HEK293 (cell line): ENCODE data around the gene FUT6.
"Not testable (repeated sequence)": the region's sequence is repeated elsewhere in the genome, so short reads cannot be mapped to it uniquely, and the experiment has no call there.

Experiments
- CTCF ChIA-PET: fragments of 350-600 bp; formaldehyde crosslinking; extraction: SDS; loops from one replicate; lab custom pipeline; 2021; ENCODE audit warnings: antibody characterized with exemption; lab: Yijun Ruan, JAX
- POLR2A ChIA-PET: fragments of 300-600 bp; formaldehyde crosslinking; extraction: SDS; loops from one replicate; lab custom pipeline; 2020; ENCODE audit warnings: antibody characterized with exemption, inconsistent platforms; lab: Yijun Ruan, JAX
- H3K27ac ChIP-seq: fragments of 200-500 bp; sonication (Bioruptor generic); 2 replicates; pipeline ENCODE4 v1.5.1; 2014; ENCODE audit warnings: low read depth, low read length, control low read depth, inconsistent platforms; ENCODE audit errors: extremely low read depth
- H3K36me3 ChIP-seq, 2 experiments: fragments of 200-500 bp in 1 of 2; sonication (Bioruptor generic) in 1 of 2; 1 replicate in 1 of 2; 2 replicates in 1 of 2; pipeline ENCODE4 v1.5.1; 2014 to 2017; ENCODE audit warnings: inconsistent platforms in 2 of 2, low read length in 2 of 2; ENCODE audit not compliant: control insufficient read depth in 2 of 2, insufficient read depth in 1 of 2
- H3K4me1 ChIP-seq: fragments of 200-500 bp; sonication (Bioruptor generic); 2 replicates; pipeline ENCODE4 v1.5.1; 2014; ENCODE audit warnings: mild to moderate bottlenecking, low read length, inconsistent platforms; ENCODE audit not compliant: control insufficient read depth, insufficient read depth
- H3K4me3 ChIP-seq: 2 replicates; pipeline ENCODE4 v1.5.1; 2011; ENCODE audit warnings: low read depth, mild to moderate bottlenecking, control low read depth, low read length, moderate library complexity
- H3K9me3 ChIP-seq: fragments of 200-500 bp; sonication (Bioruptor generic); 2 replicates; pipeline ENCODE4 v1.5.1; 2014; ENCODE audit warnings: low read depth, low read length, inconsistent platforms; ENCODE audit not compliant: control insufficient read depth, insufficient read depth
- IKZF3 ChIP-seq: fragments of 450-650 bp; IDR thresholded peaks from 2 replicates; pipeline ENCODE4 v1.5.0; 2018; ENCODE audit warnings: missing biosample characterization, mild to moderate bottlenecking, missing genetic modification characterization, moderate library complexity
- KLF8 ChIP-seq: fragments of 450-650 bp; formaldehyde crosslinking; IDR thresholded peaks from 2 replicates; pipeline ENCODE4 v1.5.1; 2016; ENCODE audit warnings: missing biosample characterization, missing genetic modification characterization
- SP7 ChIP-seq: fragments of 450-650 bp; formaldehyde crosslinking; IDR thresholded peaks from 2 replicates; pipeline ENCODE4 v1.5.1; 2016; ENCODE audit warnings: missing biosample characterization, missing genetic modification characterization
- TRIM28 ChIP-seq: IDR thresholded peaks from 2 replicates; pipeline ENCODE4 v1.6.1; 2011; ENCODE audit warnings: low read length, control low read depth, borderline replicate concordance
- ZNF10 ChIP-seq: fragments of 450-650 bp; formaldehyde crosslinking; IDR thresholded peaks from 2 replicates; pipeline ENCODE4 v1.5.1; 2017; ENCODE audit warnings: missing biosample characterization, missing genetic modification characterization
- ZNF146 ChIP-seq: fragments of 450-650 bp; formaldehyde crosslinking; IDR thresholded peaks from 2 replicates; pipeline ENCODE4 v1.5.1; 2016; ENCODE audit warnings: missing biosample characterization, missing genetic modification characterization
- ZNF266 ChIP-seq: fragments of 450-650 bp; formaldehyde crosslinking; IDR thresholded peaks from 2 replicates; pipeline ENCODE4 v1.5.1; 2016; ENCODE audit warnings: missing biosample characterization, missing genetic modification characterization, low read depth
- ZNF37A ChIP-seq: fragments of 450-650 bp; IDR thresholded peaks from 2 replicates; pipeline ENCODE4 v1.5.1; 2018; ENCODE audit warnings: missing biosample characterization, missing genetic modification characterization
- ZNF391 ChIP-seq: fragments of 450-650 bp; formaldehyde crosslinking; IDR thresholded peaks from 2 replicates; pipeline ENCODE4 v1.5.1; 2016; ENCODE audit warnings: low read depth, missing biosample characterization, missing genetic modification characterization, borderline replicate concordance
- ZNF426 ChIP-seq: fragments of 450-650 bp; formaldehyde crosslinking; IDR thresholded peaks from 2 replicates; pipeline ENCODE4 v1.5.1; 2017; ENCODE audit warnings: missing biosample characterization, missing genetic modification characterization, mild to moderate bottlenecking, inconsistent platforms, moderate library complexity
- ZNF48 ChIP-seq: fragments of 450-650 bp; formaldehyde crosslinking; IDR thresholded peaks from 2 replicates; pipeline ENCODE4 v1.5.1; 2016; ENCODE audit warnings: missing biosample characterization, missing genetic modification characterization
- ZNF510 ChIP-seq: fragments of 450-650 bp; formaldehyde crosslinking; IDR thresholded peaks from 2 replicates; pipeline ENCODE4 v1.5.1; 2018; ENCODE audit warnings: mild to moderate bottlenecking, missing genetic modification characterization, missing biosample characterization; ENCODE audit not compliant: insufficient replicate concordance
- ZNF571 ChIP-seq: fragments of 450-650 bp; formaldehyde crosslinking; IDR thresholded peaks from 2 replicates; pipeline ENCODE4 v1.5.0; 2017; ENCODE audit warnings: missing biosample characterization, missing genetic modification characterization
- ZNF623 ChIP-seq: fragments of 450-650 bp; formaldehyde crosslinking; IDR thresholded peaks from 2 replicates; pipeline ENCODE4 v1.5.1; 2016; ENCODE audit warnings: missing biosample characterization, missing genetic modification characterization
- ZNF626 ChIP-seq: fragments of 450-650 bp; sonication (Bioruptor Pico); formaldehyde crosslinking; IDR thresholded peaks from 2 replicates; pipeline ENCODE4 v1.5.1; 2018; ENCODE audit warnings: missing biosample characterization, missing genetic modification characterization, inconsistent platforms
- ZNF664 ChIP-seq: fragments of 450-650 bp; formaldehyde crosslinking; IDR thresholded peaks from 2 replicates; pipeline ENCODE4 v1.5.1; 2016; ENCODE audit warnings: missing biosample characterization, missing genetic modification characterization
- ZNF776 ChIP-seq: fragments of 450-650 bp; formaldehyde crosslinking; IDR thresholded peaks from 2 replicates; pipeline ENCODE4 v1.5.0; 2017; ENCODE audit warnings: missing biosample characterization, missing genetic modification characterization, borderline replicate concordance
- TF ChIP-seq, protein P1 (sequence below): fragments of 450-650 bp; formaldehyde crosslinking; conservative IDR thresholded peaks from 2 replicates; pipeline ENCODE4 v1.5.1; 2016; ENCODE audit warnings: low read depth, missing biosample characterization, missing genetic modification characterization
- TF ChIP-seq, protein P2 (sequence below): fragments of 450-650 bp; formaldehyde crosslinking; IDR thresholded peaks from 2 replicates; pipeline ENCODE4 v1.5.1; 2016; ENCODE audit warnings: missing biosample characterization, missing genetic modification characterization
- TF ChIP-seq, protein P3 (sequence below): fragments of 450-650 bp; formaldehyde crosslinking; IDR thresholded peaks from 2 replicates; pipeline ENCODE4 v1.5.1; 2016; ENCODE audit warnings: missing biosample characterization, missing genetic modification characterization
- TF ChIP-seq, protein P4 (sequence below): fragments of 450-650 bp; formaldehyde crosslinking; IDR thresholded peaks from 2 replicates; pipeline ENCODE4 v1.5.1; 2016; ENCODE audit warnings: missing biosample characterization, missing genetic modification characterization

The FUT6 gene

DNA sequence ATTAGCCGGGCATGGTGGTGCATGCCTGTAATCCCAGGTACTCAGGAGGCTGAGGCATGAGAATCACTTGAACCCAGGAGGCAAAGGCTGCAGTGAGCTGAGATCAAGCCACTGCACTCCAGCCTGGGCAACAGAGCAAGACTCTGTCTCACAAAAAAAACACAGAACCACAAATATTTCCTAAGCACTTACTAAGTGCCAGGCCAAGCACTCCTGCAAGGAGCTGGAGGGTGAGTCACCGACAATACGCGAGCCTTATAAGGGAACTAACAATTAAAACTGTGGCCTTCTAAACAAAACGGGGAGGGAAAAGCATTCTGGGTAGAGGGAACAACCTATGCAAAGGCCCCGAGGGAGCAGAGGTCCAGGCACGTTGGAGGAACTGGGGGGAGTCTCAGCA is 35.0 kb upstream of the FUT6 start:
- POLR2A ChIA-PET, CTCF ChIA-PET: not testable (repeated sequence)
- peak; percentile 28; the same call in 1 of the 2 replicates for TF ChIP-seq SP7 (tag by site-specific recombination)
- peak; percentile 86 for TF ChIP-seq ZNF664 (tag by site-specific recombination)
- peak; percentile 76 for TF ChIP-seq ZNF623 (tag by site-specific recombination)

DNA sequence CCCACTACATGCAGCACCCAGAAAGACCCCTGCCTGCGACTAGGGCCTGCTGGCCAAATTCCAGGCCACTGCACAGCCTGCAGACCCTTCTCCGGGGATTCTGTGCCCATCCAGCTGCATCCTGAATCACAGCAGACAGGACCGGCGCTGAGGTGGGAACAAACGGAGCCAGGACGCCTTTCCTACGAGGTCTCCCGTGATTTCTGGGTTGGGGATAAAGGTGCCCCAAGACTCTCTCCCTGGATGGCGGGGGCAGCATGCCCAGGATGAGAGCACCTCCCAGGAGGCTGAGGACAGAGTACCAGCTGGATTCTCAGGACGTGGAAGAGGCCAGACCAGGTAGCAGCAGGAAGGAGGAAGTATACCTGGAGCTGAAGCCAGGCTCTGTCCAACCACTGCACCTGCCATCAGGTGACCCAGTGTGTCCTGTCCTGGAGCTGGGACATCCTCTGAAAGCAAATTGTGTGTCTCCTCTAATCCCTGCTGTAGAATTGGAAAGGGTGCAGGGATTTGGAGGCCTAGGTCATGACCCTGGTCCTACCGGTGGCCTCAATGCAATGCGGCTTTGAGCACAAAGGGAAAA is 34.2 kb upstream of the FUT6 start:
- Histone ChIP-seq H3K36me3 (no peaks in the 10 kb centered on the region), H3K9me3 (no peaks in the 10 kb centered on the region), H3K4me1 (no peaks in the 10 kb centered on the region), H3K27ac (no peak overlapping the region), H3K4me3 (no peak overlapping the region)
- TF ChIP-seq ZNF48 (no peak), ZNF626 (tag by site-specific recombination) (no peak), IKZF3 (tag by site-specific recombination) (no peak), ZNF10 (tag by site-specific recombination) (no peak), ZNF37A (tag by site-specific recombination) (no peak), ZNF426 (tag by site-specific recombination) (no peak), ZNF391 (no peak), ZNF776 (tag by site-specific recombination) (no peak), ZNF571 (no peak)
- TF ChIP-seq, protein P1, sequence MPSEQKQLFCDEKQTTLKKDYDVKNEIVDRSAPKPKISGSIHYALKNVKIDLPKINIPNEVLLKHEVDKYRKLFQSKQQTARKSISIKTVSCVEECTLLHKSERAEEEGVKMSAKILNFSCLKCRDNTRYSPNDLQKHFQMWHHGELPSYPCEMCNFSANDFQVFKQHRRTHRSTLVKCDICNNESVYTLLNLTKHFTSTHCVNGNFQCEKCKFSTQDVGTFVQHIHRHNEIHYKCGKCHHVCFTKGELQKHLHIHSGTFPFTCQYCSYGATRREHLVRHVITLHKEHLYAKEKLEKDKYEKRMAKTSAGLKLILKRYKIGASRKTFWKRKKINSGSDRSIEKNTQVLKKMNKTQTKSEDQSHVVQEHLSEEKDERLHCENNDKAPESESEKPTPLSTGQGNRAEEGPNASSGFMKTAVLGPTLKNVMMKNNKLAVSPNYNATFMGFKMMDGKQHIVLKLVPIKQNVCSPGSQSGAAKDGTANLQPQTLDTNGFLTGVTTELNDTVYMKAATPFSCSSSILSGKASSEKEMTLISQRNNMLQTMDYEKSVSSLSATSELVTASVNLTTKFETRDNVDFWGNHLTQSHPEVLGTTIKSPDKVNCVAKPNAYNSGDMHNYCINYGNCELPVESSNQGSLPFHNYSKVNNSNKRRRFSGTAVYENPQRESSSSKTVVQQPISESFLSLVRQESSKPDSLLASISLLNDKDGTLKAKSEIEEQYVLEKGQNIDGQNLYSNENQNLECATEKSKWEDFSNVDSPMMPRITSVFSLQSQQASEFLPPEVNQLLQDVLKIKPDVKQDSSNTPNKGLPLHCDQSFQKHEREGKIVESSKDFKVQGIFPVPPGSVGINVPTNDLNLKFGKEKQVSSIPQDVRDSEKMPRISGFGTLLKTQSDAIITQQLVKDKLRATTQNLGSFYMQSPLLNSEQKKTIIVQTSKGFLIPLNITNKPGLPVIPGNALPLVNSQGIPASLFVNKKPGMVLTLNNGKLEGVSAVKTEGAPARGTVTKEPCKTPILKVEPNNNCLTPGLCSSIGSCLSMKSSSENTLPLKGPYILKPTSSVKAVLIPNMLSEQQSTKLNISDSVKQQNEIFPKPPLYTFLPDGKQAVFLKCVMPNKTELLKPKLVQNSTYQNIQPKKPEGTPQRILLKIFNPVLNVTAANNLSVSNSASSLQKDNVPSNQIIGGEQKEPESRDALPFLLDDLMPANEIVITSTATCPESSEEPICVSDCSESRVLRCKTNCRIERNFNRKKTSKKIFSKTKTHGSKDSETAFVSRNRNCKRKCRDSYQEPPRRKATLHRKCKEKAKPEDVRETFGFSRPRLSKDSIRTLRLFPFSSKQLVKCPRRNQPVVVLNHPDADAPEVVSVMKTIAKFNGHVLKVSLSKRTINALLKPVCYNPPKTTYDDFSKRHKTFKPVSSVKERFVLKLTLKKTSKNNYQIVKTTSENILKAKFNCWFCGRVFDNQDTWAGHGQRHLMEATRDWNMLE (tag by site-specific recombination) = no peak
- TF ChIP-seq, protein P2, sequence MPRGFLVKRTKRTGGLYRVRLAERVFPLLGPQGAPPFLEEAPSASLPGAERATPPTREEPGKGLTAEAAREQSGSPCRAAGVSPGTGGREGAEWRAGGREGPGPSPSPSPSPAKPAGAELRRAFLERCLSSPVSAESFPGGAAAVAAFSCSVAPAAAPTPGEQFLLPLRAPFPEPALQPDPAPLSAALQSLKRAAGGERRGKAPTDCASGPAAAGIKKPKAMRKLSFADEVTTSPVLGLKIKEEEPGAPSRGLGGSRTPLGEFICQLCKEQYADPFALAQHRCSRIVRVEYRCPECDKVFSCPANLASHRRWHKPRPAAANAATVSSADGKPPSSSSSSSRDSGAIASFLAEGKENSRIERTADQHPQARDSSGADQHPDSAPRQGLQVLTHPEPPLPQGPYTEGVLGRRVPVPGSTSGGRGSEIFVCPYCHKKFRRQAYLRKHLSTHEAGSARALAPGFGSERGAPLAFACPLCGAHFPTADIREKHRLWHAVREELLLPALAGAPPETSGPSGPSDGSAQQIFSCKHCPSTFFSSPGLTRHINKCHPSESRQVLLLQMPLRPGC (tag by site-specific recombination) = no peak
- CTCF ChIA-PET = interaction anchor here (0.6 kb wide), 1 partner anchor 149 kb away, joined by 6 read pairs; no protein-coding TSS in a partner anchor
- POLR2A ChIA-PET = no interaction called here

More for the DNA sequence above, 35.0 kb upstream of the FUT6 start:
- H3K36me3 ChIP-seq, H3K4me3 ChIP-seq, H3K27ac ChIP-seq, H3K4me1 ChIP-seq, H3K9me3 ChIP-seq: not testable (repeated sequence)

DNA sequence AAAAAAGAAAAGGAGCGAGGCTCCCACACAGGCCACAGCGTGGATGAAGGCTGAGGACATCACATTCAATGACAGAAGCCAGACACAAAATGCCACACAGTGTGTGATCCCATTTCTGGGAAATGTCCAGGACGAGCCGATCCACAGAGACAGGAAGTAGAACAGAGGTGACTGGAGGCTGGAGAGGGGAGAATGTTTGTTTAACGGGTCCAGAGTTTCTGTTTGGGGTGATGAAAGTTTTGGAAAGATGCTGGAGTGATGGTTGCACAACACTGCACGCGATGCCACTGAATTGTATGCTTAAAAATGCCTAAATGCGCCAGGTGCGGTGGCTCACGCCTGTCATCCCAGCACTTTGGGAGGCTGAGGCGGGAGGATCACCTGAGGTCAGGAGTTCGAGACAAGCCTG is 31.5 kb upstream of the FUT6 start:
- H3K4me1 ChIP-seq = no peaks in the 10 kb centered on the region
- ChIA-PET CTCF (interaction anchor here (0.6 to 0.7 kb wide), 2 partner anchors 29 to 242 kb away, joined by 3 read pairs; no protein-coding TSS in a partner anchor), POLR2A (interaction anchor here (0.8 kb wide), 1 partner anchor 43 kb away, joined by 3 read pairs; no protein-coding TSS in a partner anchor)
- H3K9me3 ChIP-seq = no peaks in the 10 kb centered on the region
- no peak overlapping the region for H3K27ac ChIP-seq
- H3K4me3 ChIP-seq = no peak overlapping the region
- no peaks in the 10 kb centered on the region for H3K36me3 ChIP-seq
- TF ChIP-seq KLF8 (tag by site-specific recombination) (no peak), ZNF510 (tag by site-specific recombination) (no peak), ZNF426 (tag by site-specific recombination) (no peak), ZNF266 (no peak), ZNF776 (tag by site-specific recombination) (no peak), ZNF146 (tag by site-specific recombination) (no peak), TRIM28 (no peak)
- TF ChIP-seq, protein P3, sequence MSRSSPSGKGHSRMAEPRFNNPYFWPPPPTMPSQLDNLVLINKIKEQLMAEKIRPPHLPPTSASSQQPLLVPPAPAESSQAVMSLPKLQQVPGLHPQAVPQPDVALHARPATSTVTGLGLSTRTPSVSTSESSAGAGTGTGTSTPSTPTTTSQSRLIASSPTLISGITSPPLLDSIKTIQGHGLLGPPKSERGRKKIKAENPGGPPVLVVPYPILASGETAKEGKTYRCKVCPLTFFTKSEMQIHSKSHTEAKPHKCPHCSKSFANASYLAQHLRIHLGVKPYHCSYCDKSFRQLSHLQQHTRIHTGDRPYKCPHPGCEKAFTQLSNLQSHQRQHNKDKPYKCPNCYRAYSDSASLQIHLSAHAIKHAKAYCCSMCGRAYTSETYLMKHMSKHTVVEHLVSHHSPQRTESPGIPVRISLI (tag by site-specific recombination) = no peak
- TF ChIP-seq, protein P4, sequence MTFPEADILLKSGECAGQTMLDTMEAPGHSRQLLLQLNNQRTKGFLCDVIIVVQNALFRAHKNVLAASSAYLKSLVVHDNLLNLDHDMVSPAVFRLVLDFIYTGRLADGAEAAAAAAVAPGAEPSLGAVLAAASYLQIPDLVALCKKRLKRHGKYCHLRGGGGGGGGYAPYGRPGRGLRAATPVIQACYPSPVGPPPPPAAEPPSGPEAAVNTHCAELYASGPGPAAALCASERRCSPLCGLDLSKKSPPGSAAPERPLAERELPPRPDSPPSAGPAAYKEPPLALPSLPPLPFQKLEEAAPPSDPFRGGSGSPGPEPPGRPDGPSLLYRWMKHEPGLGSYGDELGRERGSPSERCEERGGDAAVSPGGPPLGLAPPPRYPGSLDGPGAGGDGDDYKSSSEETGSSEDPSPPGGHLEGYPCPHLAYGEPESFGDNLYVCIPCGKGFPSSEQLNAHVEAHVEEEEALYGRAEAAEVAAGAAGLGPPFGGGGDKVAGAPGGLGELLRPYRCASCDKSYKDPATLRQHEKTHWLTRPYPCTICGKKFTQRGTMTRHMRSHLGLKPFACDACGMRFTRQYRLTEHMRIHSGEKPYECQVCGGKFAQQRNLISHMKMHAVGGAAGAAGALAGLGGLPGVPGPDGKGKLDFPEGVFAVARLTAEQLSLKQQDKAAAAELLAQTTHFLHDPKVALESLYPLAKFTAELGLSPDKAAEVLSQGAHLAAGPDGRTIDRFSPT (tag by site-specific recombination) = no peak
